ENCODE results near the gene FUNDC2.

FUNDC2 gene

DNA sequence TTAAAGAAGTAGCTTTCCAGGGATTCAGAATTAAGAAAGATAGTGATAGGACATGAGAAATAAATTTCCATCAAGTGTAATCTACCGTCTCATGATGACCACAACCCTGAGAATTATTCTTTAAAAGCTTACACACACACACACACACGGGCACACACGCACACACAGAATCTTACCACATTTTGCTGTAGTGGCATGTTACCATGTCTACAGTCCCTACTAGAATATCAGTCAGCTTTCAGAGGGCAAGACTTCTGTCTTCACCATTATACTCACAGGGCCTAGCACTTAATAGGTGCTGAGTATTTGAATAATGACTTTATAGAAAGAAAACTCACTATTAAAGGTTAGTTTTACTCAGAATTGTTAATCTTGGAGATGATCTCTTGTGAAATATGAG, 28.9 kb downstream of the FUNDC2 start:
- no peak for DNase-seq (ENCODE audit: low read depth)
- no peak overlapping the region for H3K4me3 ChIP-seq (ENCODE audit: control insufficient read depth, low read depth, low read length)
- TF ChIP-seq, protein P1, sequence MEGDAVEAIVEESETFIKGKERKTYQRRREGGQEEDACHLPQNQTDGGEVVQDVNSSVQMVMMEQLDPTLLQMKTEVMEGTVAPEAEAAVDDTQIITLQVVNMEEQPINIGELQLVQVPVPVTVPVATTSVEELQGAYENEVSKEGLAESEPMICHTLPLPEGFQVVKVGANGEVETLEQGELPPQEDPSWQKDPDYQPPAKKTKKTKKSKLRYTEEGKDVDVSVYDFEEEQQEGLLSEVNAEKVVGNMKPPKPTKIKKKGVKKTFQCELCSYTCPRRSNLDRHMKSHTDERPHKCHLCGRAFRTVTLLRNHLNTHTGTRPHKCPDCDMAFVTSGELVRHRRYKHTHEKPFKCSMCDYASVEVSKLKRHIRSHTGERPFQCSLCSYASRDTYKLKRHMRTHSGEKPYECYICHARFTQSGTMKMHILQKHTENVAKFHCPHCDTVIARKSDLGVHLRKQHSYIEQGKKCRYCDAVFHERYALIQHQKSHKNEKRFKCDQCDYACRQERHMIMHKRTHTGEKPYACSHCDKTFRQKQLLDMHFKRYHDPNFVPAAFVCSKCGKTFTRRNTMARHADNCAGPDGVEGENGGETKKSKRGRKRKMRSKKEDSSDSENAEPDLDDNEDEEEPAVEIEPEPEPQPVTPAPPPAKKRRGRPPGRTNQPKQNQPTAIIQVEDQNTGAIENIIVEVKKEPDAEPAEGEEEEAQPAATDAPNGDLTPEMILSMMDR (conservative IDR thresholded peaks at IDR 0.05; ENCODE audit: control insufficient read depth, insufficient read depth, low read depth, low read length) = no peak

DNA sequence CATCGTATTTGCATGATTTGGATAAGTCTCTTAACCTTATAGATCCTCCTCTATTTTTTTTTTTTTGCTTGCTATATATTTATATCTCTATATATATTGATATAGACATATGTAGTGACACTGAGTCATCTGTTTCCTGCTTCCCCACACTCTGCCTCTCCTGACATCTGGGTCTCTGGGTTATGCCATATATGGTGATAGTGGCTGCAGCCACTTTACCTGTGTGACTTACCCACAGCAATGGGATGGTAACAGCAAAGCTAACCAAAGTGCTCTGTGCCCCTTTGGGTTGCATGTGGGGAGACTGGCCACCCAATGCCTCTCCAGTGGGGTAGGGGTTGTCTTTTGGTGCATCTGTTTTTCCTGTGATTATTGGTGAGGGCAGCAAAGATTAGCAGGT, 29.8 kb downstream of the FUNDC2 start:
- no peak for DNase-seq (ENCODE audit: low read depth)
- TF ChIP-seq, protein P1 (conservative IDR thresholded peaks at IDR 0.05; ENCODE audit: control insufficient read depth, insufficient read depth, low read depth, low read length) = no peak
- H3K4me3 ChIP-seq (ENCODE audit: control insufficient read depth, low read depth, low read length) = no peak overlapping the region

- peak; percentile 78 for DNase-seq (ENCODE audit: low read depth)
- H3K4me3 ChIP-seq (ENCODE audit: control insufficient read depth, low read depth, low read length) = peak overlapping the region; percentile 23
- TF ChIP-seq, protein P1 (conservative IDR thresholded peaks at IDR 0.05; ENCODE audit: control insufficient read depth, insufficient read depth, low read depth, low read length) = peak; percentile 68
Measured at GRCh38 chrX:155056877-155057792, 30.5 kb downstream of the FUNDC2 start.

DNA sequence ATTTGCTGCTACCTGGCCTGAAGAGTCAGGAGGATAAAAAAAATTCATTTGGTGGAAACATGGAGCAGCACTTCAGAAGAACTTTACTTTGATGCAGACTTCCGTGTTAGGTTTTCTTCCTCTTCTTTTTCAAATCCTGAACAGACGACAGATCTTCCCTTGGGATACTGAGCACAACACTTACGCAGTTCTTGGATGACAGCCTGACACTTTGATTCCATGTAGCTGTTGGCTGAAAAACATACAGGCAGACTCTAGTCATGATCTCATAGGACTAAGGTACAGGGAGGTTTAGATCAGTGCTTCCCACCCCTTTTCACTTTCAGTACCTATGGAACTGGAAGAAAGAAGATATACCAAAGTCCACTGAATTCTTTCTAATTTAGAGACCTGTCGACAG, 35.1 kb downstream of the FUNDC2 start:
- TF ChIP-seq, protein P1 (conservative IDR thresholded peaks at IDR 0.05; ENCODE audit: control insufficient read depth, insufficient read depth, low read depth, low read length) = no peak
- H3K4me3 ChIP-seq (ENCODE audit: control insufficient read depth, low read depth, low read length) = no peak overlapping the region
- DNase-seq (ENCODE audit: low read depth) = peak; percentile 20

DNA sequence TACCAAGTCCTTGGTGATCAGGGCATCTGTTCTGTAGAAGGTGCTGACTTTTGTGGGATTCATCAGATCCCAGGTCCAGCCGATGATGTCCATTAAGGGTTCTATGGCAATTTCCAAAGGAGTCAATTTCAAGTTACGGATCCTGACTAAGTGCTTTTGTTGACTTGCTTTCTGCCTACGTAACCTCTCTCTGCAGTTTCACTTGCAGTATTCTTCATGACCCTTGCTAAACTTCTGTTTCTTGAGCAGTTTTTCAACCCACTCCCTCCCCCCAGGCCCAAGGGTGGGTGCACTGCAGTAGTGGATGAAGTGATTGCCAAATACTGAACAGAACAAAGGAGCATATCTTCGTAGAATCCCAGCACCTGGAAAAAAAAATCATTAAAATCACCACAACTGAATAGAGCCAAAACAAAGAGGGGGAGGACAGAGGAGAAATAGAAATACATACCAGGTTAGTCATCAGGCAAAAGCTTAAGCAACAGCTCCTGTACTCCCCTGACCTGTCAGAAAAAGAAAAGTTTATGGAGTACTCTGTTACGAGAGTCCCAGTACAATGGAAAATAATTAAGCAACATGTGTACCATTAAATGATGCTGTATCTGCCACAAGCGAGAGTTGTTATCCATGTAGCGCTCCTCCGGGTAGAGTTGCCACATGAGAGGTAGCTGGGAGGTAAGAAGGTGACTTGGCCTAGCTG, 38.5 kb downstream of the FUNDC2 start:
- TF ChIP-seq, protein P1 (conservative IDR thresholded peaks at IDR 0.05; ENCODE audit: control insufficient read depth, insufficient read depth, low read depth, low read length) = no peak
- peak; percentile 73 for DNase-seq (ENCODE audit: low read depth)
- H3K4me3 ChIP-seq (ENCODE audit: control insufficient read depth, low read depth, low read length) = no peak overlapping the region

DNA sequence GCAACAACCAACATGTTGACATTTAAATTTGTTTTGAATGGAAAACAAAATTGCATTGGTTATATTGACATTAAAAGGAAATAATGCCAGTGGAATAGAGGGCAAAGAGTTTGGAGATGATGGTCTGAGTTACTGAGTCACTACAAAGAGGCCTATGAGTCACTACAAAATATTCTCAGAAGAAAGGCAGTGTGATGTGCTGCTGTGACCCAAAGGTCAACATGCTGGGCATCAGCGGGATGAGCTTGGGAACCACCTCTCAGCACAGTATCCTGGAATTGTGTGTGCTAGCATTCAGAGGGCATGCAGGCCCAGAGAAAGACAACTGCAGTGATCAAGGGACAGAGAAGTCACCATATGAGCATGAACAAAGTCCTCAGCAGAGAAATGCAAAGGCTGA, 41.5 kb downstream of the FUNDC2 start:
- H3K4me3 ChIP-seq (ENCODE audit: control insufficient read depth, low read depth, low read length) = no peak overlapping the region
- peak; percentile 86 for DNase-seq (ENCODE audit: low read depth)
- TF ChIP-seq, protein P1 (conservative IDR thresholded peaks at IDR 0.05; ENCODE audit: control insufficient read depth, insufficient read depth, low read depth, low read length) = no peak

Data from fibroblast of mammary gland (primary cell).